Measurements from ENCODE around the gene MYO1G. TPM values are rescaled to one million over a fixed set of nuclear protein-coding genes. Genes with fewer than 3 reads are reported as not detected.
A peak's percentile ranks its signal among the peaks of the same experiment; 100 is the strongest.

The MYO1G gene
- total RNA-seq, 1 experiment from 2014 or later: 0.57 TPM

DNA sequence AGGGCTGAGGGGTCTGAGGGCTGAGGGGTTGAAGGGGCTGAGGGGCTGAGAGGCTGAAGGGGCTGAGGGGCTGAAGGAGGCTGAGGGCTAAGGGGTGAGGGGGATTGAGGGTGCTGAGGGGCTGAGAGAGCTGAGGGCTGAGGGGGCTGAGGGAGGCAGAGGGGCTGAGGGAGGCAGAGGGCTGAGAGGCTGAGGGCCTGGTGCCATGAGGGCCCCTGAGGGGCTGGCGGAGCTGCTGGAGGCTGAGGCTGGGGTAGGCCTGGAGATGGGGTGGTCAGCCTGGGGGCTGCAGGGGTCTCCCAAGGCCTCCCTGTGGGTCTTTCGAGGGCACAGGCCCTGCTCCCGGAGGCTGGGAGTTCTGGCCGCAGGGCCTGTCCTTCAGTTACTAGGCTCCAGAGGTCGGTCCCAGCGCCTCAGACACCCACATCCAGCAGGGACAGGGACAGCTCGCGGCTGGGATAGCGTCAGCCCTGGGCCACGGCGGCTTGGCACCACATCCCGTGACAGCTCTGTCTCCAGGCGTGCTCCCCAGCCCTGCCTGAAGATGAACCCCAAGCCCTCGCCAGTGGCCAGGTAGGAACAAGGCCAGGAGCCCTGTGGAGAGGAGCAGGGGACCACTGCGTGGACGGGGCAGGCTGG lies 16.9 kb downstream of the MYO1G start:
- H3K27ac ChIP-seq (ENCODE audit: insufficient read length, low read depth, low read length): no peak overlapping the region
- no peak overlapping the region for H4K8ac ChIP-seq (replicated peaks; ENCODE audit: insufficient read length, low read depth, low read length)
- H3K36me3 Mint-ChIP-seq (ENCODE audit: insufficient read depth in 1 of 3, low read depth in 3 of 3): no peaks in the 10 kb centered on the region; a peak in 1 of 7 replicates
- peak; percentile 45 for DNase-seq
- no peak overlapping the region for H3K4me2 ChIP-seq (ENCODE audit: insufficient read depth, insufficient read length, low read length)
- no peak overlapping the region for H4K5ac ChIP-seq (ENCODE audit: insufficient read length, low read depth, low read length)
- no peak overlapping the region for H3K23ac ChIP-seq (ENCODE audit: insufficient read length, low read depth, low read length)
- no peaks in the 10 kb centered on the region for H3K79me1 ChIP-seq (ENCODE audit: insufficient read depth, low read depth, low read length, poor library complexity, severe bottlenecking)
- H2BK5ac ChIP-seq (ENCODE audit: insufficient read length, low read length): no peak overlapping the region
- H3K4me1 Mint-ChIP-seq: peaks cover 0 to under 1% of the 10 kb centered on the region in 2 experiments; a peak in 1 of 4 replicates
- no peak overlapping the region for H2BK120ac ChIP-seq (ENCODE audit: low read depth, low read length, poor library complexity, severe bottlenecking)
- no peak overlapping the region for H2BK15ac ChIP-seq (ENCODE audit: low read depth, low read length)
- peaks cover 30% of the 10 kb centered on the region for H3K27me3 Mint-ChIP-seq (ENCODE audit: low read depth)
- H3K4ac ChIP-seq (ENCODE audit: low read depth, low read length): no peak overlapping the region
- TF ChIP-seq, protein P1, sequence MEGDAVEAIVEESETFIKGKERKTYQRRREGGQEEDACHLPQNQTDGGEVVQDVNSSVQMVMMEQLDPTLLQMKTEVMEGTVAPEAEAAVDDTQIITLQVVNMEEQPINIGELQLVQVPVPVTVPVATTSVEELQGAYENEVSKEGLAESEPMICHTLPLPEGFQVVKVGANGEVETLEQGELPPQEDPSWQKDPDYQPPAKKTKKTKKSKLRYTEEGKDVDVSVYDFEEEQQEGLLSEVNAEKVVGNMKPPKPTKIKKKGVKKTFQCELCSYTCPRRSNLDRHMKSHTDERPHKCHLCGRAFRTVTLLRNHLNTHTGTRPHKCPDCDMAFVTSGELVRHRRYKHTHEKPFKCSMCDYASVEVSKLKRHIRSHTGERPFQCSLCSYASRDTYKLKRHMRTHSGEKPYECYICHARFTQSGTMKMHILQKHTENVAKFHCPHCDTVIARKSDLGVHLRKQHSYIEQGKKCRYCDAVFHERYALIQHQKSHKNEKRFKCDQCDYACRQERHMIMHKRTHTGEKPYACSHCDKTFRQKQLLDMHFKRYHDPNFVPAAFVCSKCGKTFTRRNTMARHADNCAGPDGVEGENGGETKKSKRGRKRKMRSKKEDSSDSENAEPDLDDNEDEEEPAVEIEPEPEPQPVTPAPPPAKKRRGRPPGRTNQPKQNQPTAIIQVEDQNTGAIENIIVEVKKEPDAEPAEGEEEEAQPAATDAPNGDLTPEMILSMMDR (conservative IDR thresholded peaks at IDR 0.05): no peak
- no peak overlapping the region for H2BK20ac ChIP-seq (ENCODE audit: low read depth, low read length, poor library complexity, severe bottlenecking)
- no CpG with 5 or more reads among the region's 16 CpGs for WGBS (ENCODE audit: extremely low coverage, insufficient read length, low lambda C conversion rate)
- no peaks in the 10 kb centered on the region; the same call in 1 of the 2 replicates for H3K27me3 ChIP-seq (ENCODE audit: insufficient read depth, low read length)
- H3K9ac ChIP-seq (ENCODE audit: extremely low read depth, insufficient read length, low read length): no peak overlapping the region
- no peaks in the 10 kb centered on the region for H3K4me1 ChIP-seq (ENCODE audit: insufficient read depth, low read length)
- no peak overlapping the region for H2BK12ac ChIP-seq (ENCODE audit: insufficient read length, low read depth, low read length)
- H4K91ac ChIP-seq (ENCODE audit: insufficient read length, low read depth, low read length): no peak overlapping the region
- H2AFZ ChIP-seq (ENCODE audit: low read length): no peak overlapping the region
- H3K79me2 ChIP-seq (ENCODE audit: insufficient read depth, low read length): no peaks in the 10 kb centered on the region
- H3T11ph ChIP-seq (ENCODE audit: low read length): no peak overlapping the region
- H3K4me3 Mint-ChIP-seq: no peak overlapping the region
- H3K56ac ChIP-seq (ENCODE audit: insufficient read length, low read depth, low read length): no peak overlapping the region
- no peaks in the 10 kb centered on the region for H3K23me2 ChIP-seq (ENCODE audit: insufficient read length, low read depth, low read length, poor library complexity, severe bottlenecking)
- H2AK5ac ChIP-seq (ENCODE audit: insufficient read length, low read length): no peak overlapping the region
- peak overlapping the region; percentile 55; the same call in 1 of the 2 replicates for H3K14ac ChIP-seq (ENCODE audit: insufficient read depth, low read length)
- no peaks in the 10 kb centered on the region for H4K20me1 ChIP-seq (ENCODE audit: control insufficient read depth, insufficient read depth, insufficient read length)
- no peak overlapping the region for H3K27ac Mint-ChIP-seq
- H3K18ac ChIP-seq (ENCODE audit: insufficient read length, low read depth, low read length): peak overlapping the region; percentile 21
- H3K9me3 ChIP-seq (ENCODE audit: control insufficient read depth, low read depth, low read length): no peaks in the 10 kb centered on the region
- no peaks in the 10 kb centered on the region for H3K9me3 Mint-ChIP-seq

All from H9 (cell line).